Kidney (tissue), 14 donors: ENCODE measurements around the gene HLA-DPB1. TPM values are rescaled to one million over a fixed set of nuclear protein-coding genes. Genes with fewer than 3 reads are reported as not detected.

ENCODE experiments used
- DNase-seq, 5 donors: peaks; one replicate each; pipeline ENCODE4 v3.0.0-alpha.2; 2013 to 2020
- FAIRE-seq: peaks from 2 replicates; lab custom pipeline; 2012; peaks lifted over from hg19 to GRCh38; lab: Jason Lieb, UNC
- H3K27ac ChIP-seq, 2 donors: one replicate each; pipeline ENCODE4 v1.7.0; 2013; ENCODE audit warnings: low read depth in 2 of 2, low read length in 2 of 2, inconsistent platforms in 1 of 2
- H3K27me3 ChIP-seq: one replicate; pipeline ENCODE4 v1.7.1; 2013; ENCODE audit warnings: low read length, inconsistent platforms; ENCODE audit not compliant: control insufficient read depth, insufficient read depth
- H3K36me3 ChIP-seq, 3 donors: one replicate each; pipeline versions ENCODE4 v1.7.0 to v1.7.1; 2013; ENCODE audit warnings: low read length in 3 of 3, control low read depth in 1 of 3, inconsistent platforms in 1 of 3; ENCODE audit not compliant: insufficient read depth in 3 of 3, control insufficient read depth in 2 of 3
- H3K4me1 ChIP-seq, 3 donors: one replicate each; pipeline versions ENCODE4 v1.7.0 to v1.7.1; 2013; ENCODE audit warnings: low read length in 3 of 3, inconsistent platforms in 1 of 3, low read depth in 1 of 3; ENCODE audit not compliant: control insufficient read depth in 2 of 3, insufficient read depth in 2 of 3
- H3K4me3 ChIP-seq, 3 donors: one replicate each; pipeline versions ENCODE4 v1.7.0 to v1.8.1; 2013; ENCODE audit warnings: low read length in 3 of 3, control low read depth in 1 of 3, inconsistent platforms in 1 of 3
- H3K9ac ChIP-seq, 3 donors: one replicate each; pipeline versions ENCODE4 v1.7.0 to v1.7.1; 2013; ENCODE audit warnings: low read length in 3 of 3, control low read depth in 1 of 3, inconsistent platforms in 1 of 3
- H3K9me3 ChIP-seq, 3 donors: one replicate each; pipeline versions ENCODE4 v1.7.0 to v1.7.1; 2013; ENCODE audit warnings: low read length in 3 of 3, control low read depth in 1 of 3, inconsistent platforms in 1 of 3; ENCODE audit not compliant: control insufficient read depth in 2 of 3, insufficient read depth in 1 of 3
- intact Hi-C: fragments of 100-400 bp; cut with DNase I; formaldehyde crosslinking; loops from one replicate; pipeline ENCODE4 v1.11.1; 2022
- polyA plus RNA-seq: library from polyadenylated mRNA; stranded (reverse); fragments of 350-450 nt; fragmentation: Illumina TruSeq; extraction: RNeasy Lipid Tissue Mini Kit (QIAGEN cat#74804); gene quantifications from one replicate; pipeline ENCODE4 v1.2.3, GENCODE V29; 2014; ENCODE audit warnings: low read depth, low replicate concordance; ENCODE audit not compliant: insufficient read depth
- total RNA-seq: library from RNA; stranded (reverse); fragmentation: NEBNext Ultra II Directional; extraction: Animal tissue kit (Norgen Biotek cat#: 25700); gene quantifications from one replicate; pipeline ENCODE4 v1.2.1, GENCODE V29; 2021
- TF ChIP-seq, protein P1 (sequence below): IDR thresholded peaks from 3 replicates; pipeline ENCODE4 v1.5.1; 2012; ENCODE audit warnings: mild to moderate bottlenecking, moderate library complexity, borderline replicate concordance; ENCODE audit not compliant: insufficient read depth; ENCODE audit errors: extremely low read depth
- donor health status: control.
- donor health status: control.
- donor health status: control.
- donor health status: control.
- donor health status: control.
- donor health status: DM: yes; HTN: yes; CAD: no.
- donor health status: Normal renal cell carcinoma (clear cell type).

Gene HLA-DPB1
- total and polyA plus RNA-seq, 2 donors from 2014 or later: 141 to 181 TPM

DNA sequence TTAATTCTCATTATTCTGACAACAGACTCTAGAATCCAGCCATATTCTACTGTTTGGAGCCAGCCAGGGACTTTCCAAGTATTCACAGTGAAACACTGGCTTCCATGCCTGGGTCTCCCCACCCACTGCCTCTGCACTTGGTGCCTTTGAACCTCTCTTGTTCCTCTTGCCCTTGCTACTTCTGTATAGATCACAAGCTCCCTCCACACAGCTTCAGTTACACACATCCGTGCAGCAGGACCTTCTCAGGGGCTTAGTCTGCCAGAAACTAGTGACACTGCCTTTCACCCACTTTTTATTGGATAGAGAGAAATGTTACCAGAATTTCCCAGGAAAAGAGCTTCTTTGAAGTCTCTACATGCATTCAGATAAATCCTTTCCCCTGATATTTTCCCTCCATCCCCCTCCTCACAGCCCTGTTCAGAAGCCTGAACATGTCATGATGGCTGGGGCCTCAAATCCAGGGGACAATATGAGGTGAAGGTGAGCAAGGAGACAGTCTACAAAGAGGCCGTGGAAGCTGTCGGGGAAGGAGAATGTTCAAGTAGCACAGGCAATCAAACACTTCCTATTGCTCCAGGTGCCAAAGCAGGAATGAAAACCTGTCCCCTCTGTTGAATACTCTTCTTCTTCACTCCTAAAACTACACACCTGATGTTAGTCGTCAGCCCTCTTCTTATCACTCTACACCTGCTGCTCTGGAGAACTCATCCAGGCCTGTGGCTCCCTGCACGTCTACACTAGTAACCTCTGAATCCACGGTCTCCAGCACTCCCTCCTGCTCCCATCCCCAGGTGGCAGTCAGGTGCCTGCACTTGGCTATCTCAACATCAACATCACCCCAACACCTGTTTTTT is 46.2 kb upstream of the HLA-DPB1 start:
- peak in 2 of 5 donors; percentile 30 to 63 for DNase-seq
- FAIRE-seq: no peak
- intact Hi-C loops: no loop called here
- Histone ChIP-seq H3K9ac (no peak overlapping the region), H3K4me3 (no peak overlapping the region), H3K36me3 (no peaks in the 10 kb centered on the region), H3K9me3 (no peaks in the 10 kb centered on the region), H3K27me3 (no peaks in the 10 kb centered on the region), H3K27ac (peak overlapping the region; percentile 56 to 85), H3K4me1 (peaks cover 0 to 5% (median 0%) of the 10 kb centered on the region in 3 donors)
- TF ChIP-seq, protein P1, sequence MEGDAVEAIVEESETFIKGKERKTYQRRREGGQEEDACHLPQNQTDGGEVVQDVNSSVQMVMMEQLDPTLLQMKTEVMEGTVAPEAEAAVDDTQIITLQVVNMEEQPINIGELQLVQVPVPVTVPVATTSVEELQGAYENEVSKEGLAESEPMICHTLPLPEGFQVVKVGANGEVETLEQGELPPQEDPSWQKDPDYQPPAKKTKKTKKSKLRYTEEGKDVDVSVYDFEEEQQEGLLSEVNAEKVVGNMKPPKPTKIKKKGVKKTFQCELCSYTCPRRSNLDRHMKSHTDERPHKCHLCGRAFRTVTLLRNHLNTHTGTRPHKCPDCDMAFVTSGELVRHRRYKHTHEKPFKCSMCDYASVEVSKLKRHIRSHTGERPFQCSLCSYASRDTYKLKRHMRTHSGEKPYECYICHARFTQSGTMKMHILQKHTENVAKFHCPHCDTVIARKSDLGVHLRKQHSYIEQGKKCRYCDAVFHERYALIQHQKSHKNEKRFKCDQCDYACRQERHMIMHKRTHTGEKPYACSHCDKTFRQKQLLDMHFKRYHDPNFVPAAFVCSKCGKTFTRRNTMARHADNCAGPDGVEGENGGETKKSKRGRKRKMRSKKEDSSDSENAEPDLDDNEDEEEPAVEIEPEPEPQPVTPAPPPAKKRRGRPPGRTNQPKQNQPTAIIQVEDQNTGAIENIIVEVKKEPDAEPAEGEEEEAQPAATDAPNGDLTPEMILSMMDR: no peak

DNA sequence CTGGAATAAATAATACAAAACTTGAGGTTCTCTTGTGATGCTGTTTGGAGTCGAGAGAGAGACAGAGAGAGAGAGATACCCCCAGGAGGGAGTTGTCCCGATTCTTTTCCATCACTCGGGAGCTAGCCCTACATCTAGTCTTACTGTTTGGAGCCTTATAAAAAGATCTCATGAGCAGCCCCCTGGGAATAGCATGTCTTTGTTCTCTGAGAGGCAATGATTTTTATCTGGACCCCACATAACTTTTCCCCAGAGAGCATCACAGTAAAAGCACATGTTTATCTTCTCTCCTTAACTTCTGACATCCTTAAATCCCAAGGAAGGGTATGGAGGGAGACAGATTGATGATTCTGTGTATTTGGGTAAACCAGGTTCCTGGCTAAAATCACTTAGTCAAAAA is 45.5 kb upstream of the HLA-DPB1 start:
- H3K27ac ChIP-seq: peak overlapping the region; percentile 54 to 85
- TF ChIP-seq, protein P1: no peak
- no peak overlapping the region for H3K4me3 ChIP-seq
- DNase-seq (no peak), FAIRE-seq (no peak)
- peaks cover 0 to 5% (median 0%) of the 10 kb centered on the region in 3 donors for H3K4me1 ChIP-seq
- H3K36me3 ChIP-seq: no peaks in the 10 kb centered on the region
- no peaks in the 10 kb centered on the region for H3K9me3 ChIP-seq
- no peaks in the 10 kb centered on the region for H3K27me3 ChIP-seq
- intact Hi-C loops: no loop called here
- H3K9ac ChIP-seq: no peak overlapping the region

DNA sequence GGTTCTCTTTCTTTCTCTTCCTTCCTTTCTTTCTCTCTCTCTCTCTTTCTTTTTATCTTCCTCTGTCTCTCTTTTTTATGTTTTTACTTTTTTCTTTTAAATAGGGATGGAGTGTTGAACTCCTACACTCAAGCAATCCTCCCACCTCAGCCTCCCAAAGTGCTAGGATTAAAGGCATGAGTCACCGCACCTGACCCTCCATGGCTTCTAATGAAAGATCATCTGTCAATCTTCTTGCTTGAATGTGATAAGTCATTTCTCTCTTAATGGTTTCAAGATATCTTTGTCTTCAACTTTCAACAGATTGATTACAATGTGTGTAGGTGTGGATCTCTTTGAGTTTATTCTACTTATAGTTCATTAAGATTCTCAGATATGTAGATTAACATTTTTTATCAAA is 41.2 kb upstream of the HLA-DPB1 start:
- H3K9ac ChIP-seq: no peak overlapping the region
- H3K9me3 ChIP-seq: no peaks in the 10 kb centered on the region
- no peak overlapping the region for H3K4me3 ChIP-seq
- TF ChIP-seq, protein P1: no peak
- intact Hi-C loops: no loop called here
- H3K4me1 ChIP-seq: peaks cover 0 to 3% (median 0%) of the 10 kb centered on the region in 3 donors
- H3K27ac ChIP-seq: no peak overlapping the region
- no peak for FAIRE-seq
- no peak for DNase-seq
- H3K36me3 ChIP-seq: no peaks in the 10 kb centered on the region
- no peaks in the 10 kb centered on the region for H3K27me3 ChIP-seq
